Common myeloid progenitor, CD34-positive (primary cell): ENCODE results near the gene C8G.

Experiments
- CTCF ChIA-PET: fragments of 350-600 bp; sonication (Branson Sonifier 250); formaldehyde crosslinking; loops from one replicate; lab custom pipeline; 2021; ENCODE audit warnings: antibody characterized with exemption; lab: Charles Lee
- POLR2A ChIA-PET: fragments of 350-600 bp; sonication (Branson Sonifier 250); formaldehyde crosslinking; loops from one replicate; lab custom pipeline; 2021; ENCODE audit warnings: antibody characterized with exemption; lab: Charles Lee
- DNase-seq, 3 donors: peaks; one replicate each; pipeline versions ENCODE4 v3.0.0 to v3.0.0-alpha.2; 2013
- H3K27ac ChIP-seq, 2 experiments: 1 replicate in 1 of 2; 2 replicates in 1 of 2; pipeline ENCODE4 v1.7.0; 2013; ENCODE audit warnings: inconsistent platforms in 2 of 2, low read length in 2 of 2, mild to moderate bottlenecking in 2 of 2, low read depth in 1 of 2, moderate library complexity in 1 of 2; ENCODE audit not compliant: severe bottlenecking in 2 of 2, insufficient read depth in 1 of 2, poor library complexity in 1 of 2
- H3K27me3 ChIP-seq, 5 experiments: replicated peaks in 2 of 5; 1 replicate in 3 of 5; 2 replicates in 2 of 5; pipeline versions ENCODE4 v1.6.1 to v1.7.0; 2013; ENCODE audit warnings: low read length in 4 of 5, mild to moderate bottlenecking in 2 of 5, moderate library complexity in 2 of 5, inconsistent platforms in 1 of 5; ENCODE audit not compliant: insufficient read depth in 5 of 5, control insufficient read depth in 4 of 5
- H3K36me3 ChIP-seq, 4 experiments: 1 replicate in 2 of 4; 2 replicates in 2 of 4; pipeline versions ENCODE4 v1.6.1 to v1.7.0; 2013; ENCODE audit warnings: low read length in 3 of 4, control low read depth in 1 of 4, mild to moderate bottlenecking in 1 of 4; ENCODE audit not compliant: control insufficient read depth in 4 of 4, insufficient read depth in 4 of 4
- H3K4me1 ChIP-seq, 4 experiments: 1 replicate in 3 of 4; 2 replicates in 1 of 4; pipeline versions ENCODE4 v1.6.1 to v1.7.1; 2013; ENCODE audit warnings: low read length in 3 of 4, mild to moderate bottlenecking in 3 of 4, control low read depth in 1 of 4, inconsistent platforms in 1 of 4, moderate library complexity in 1 of 4; ENCODE audit not compliant: control insufficient read depth in 4 of 4, insufficient read depth in 4 of 4; ENCODE audit errors: control extremely low read depth in 1 of 4
- H3K4me3 ChIP-seq, 7 experiments: 1 replicate in 4 of 7; 2 replicates in 3 of 7; pipeline versions ENCODE4 v1.5.1 to v1.7.0; 2013; ENCODE audit warnings: mild to moderate bottlenecking in 7 of 7, low read length in 6 of 7, moderate library complexity in 6 of 7, inconsistent platforms in 2 of 7, low read depth in 2 of 7, control low read depth in 1 of 7; ENCODE audit not compliant: insufficient read depth in 4 of 7, control insufficient read depth in 1 of 7; ENCODE audit errors: extremely low read depth in 1 of 7
- H3K9me3 ChIP-seq, 5 experiments: 1 replicate in 4 of 5; 2 replicates in 1 of 5; pipeline versions ENCODE4 v1.6.1 to v1.7.1; 2013; ENCODE audit warnings: low read length in 4 of 5, mild to moderate bottlenecking in 2 of 5, inconsistent platforms in 1 of 5, low read depth in 1 of 5, moderate library complexity in 1 of 5; ENCODE audit not compliant: control insufficient read depth in 4 of 5, insufficient read depth in 2 of 5; ENCODE audit errors: control extremely low read depth in 1 of 5
- WGBS: methylation state at CpG from one replicate; pipeline ENCODE4 v1.1.5; 2013; ENCODE audit not compliant: insufficient coverage; 5-methylcytosine and 5-hydroxymethylcytosine counted together

The C8G gene

GRCh38 chr9:136949817-136950655, 5.0 kb downstream of the C8G start:
- ChIA-PET CTCF (interaction anchor here (1.1 to 1.8 kb wide), 2 partner anchors 53 to 84 kb away, joined by 3 to 4 read pairs; no protein-coding TSS in a partner anchor), POLR2A (no interaction called here)
- H3K27me3 ChIP-seq: no peaks in the 10 kb centered on the region
- H3K9me3 ChIP-seq: no peaks in the 10 kb centered on the region
- H3K36me3 ChIP-seq: no peaks in the 10 kb centered on the region
- peak overlapping the region; percentile 46 to 84 for H3K27ac ChIP-seq
- peak overlapping the region; percentile 29 to 73 (median 68) for H3K4me3 ChIP-seq
- H3K4me1 ChIP-seq: peaks cover 0 to 22% (median 17%) of the 10 kb centered on the region in 4 experiments
- 1% methylated on average over 51 of the region's 63 CpGs for WGBS
- peak; percentile 94 to 96 (median 94) for DNase-seq

GRCh38 chr9:136950656-136951276, 5.7 kb downstream of the C8G start:
- Histone ChIP-seq H3K27ac (peak overlapping the region; percentile 46 to 84), H3K27me3 (no peaks in the 10 kb centered on the region), H3K4me1 (peaks cover 0 to 22% (median 14%) of the 10 kb centered on the region in 4 experiments), H3K9me3 (no peaks in the 10 kb centered on the region), H3K36me3 (no peaks in the 10 kb centered on the region), H3K4me3 (peak overlapping the region; percentile 29 to 73 (median 68))
- CTCF ChIA-PET: interaction anchor here (0.7 to 1.8 kb wide), 4 partner anchors 45 to 83 kb away, joined by 3 to 4 read pairs (median 3); partner anchors contain the start of gene CLIC3
- POLR2A ChIA-PET: no interaction called here
- DNase-seq: no peak
- WGBS: 51% methylated on average over 5 of the region's 9 CpGs

GRCh38 chr9:136951541-136952320, 6.7 kb downstream of the C8G start, which contains the start of gene LCN12:
LCN12 (plus strand) TSS chr9:136952273; CDS start chr9:136952328, 55 bp downstream.
- Histone ChIP-seq H3K9me3 (no peaks in the 10 kb centered on the region), H3K4me3 (no peak within 1 kb of the TSS), H3K27me3 (no peaks in the 10 kb centered on the region), H3K27ac (no peak within 1 kb of the TSS), H3K36me3 (no peaks in the 10 kb centered on the region), H3K4me1 (peaks cover 0 to 22% (median 14%) of the 10 kb centered on the region in 4 experiments)
- WGBS: 93% methylated on average over 13 of the region's 14 CpGs
- ChIA-PET CTCF (interaction anchor here (0.7 to 1.8 kb wide), 5 partner anchors 44 to 83 kb away, joined by 3 to 4 read pairs (median 3); partner anchors contain the start of gene CLIC3), POLR2A (no interaction called here)
- DNase-seq: no peak

GRCh38 chr9:136952321-136952850, 7.3 kb downstream of the C8G start:
- no peak overlapping the region for H3K4me3 ChIP-seq
- no peaks in the 10 kb centered on the region for H3K27me3 ChIP-seq
- CTCF ChIA-PET: interaction anchor here (1.0 to 1.8 kb wide), 3 partner anchors 44 to 82 kb away, joined by 3 read pairs; partner anchors contain the start of gene CLIC3
- no peaks in the 10 kb centered on the region for H3K9me3 ChIP-seq
- peaks cover 0 to 22% (median 14%) of the 10 kb centered on the region in 4 experiments for H3K4me1 ChIP-seq
- 96% methylated on average over 4 of the region's 15 CpGs for WGBS
- no peak for DNase-seq
- POLR2A ChIA-PET: interaction anchor here (0.6 kb wide), 1 partner anchor 177 kb away, joined by 3 read pairs; no protein-coding TSS in a partner anchor
- H3K27ac ChIP-seq: no peak overlapping the region
- no peaks in the 10 kb centered on the region for H3K36me3 ChIP-seq

- no peaks in the 10 kb centered on the region for H3K27me3 ChIP-seq
- ChIA-PET CTCF (interaction anchor here (1.0 kb wide), 2 partner anchors 43 to 76 kb away, joined by 3 read pairs; partner anchors contain the start of gene CLIC3), POLR2A (interaction anchor here (0.6 kb wide), 1 partner anchor 177 kb away, joined by 3 read pairs; no protein-coding TSS in a partner anchor)
- no peak for DNase-seq
- no peaks in the 10 kb centered on the region for H3K9me3 ChIP-seq
- no peak overlapping the region for H3K27ac ChIP-seq
- no peaks in the 10 kb centered on the region for H3K36me3 ChIP-seq
- H3K4me1 ChIP-seq: peaks cover 0 to 16% (median 13%) of the 10 kb centered on the region in 4 experiments
- 96% methylated on average over 42 of the region's 44 CpGs for WGBS
- no peak overlapping the region for H3K4me3 ChIP-seq
These were observed 8.1 kb downstream of the C8G start for GRCh38 chr9:136952876-136953770.
